Liver (tissue), 9 donors: ENCODE results near the gene EPN3. TPM values are rescaled to one million over a fixed set of nuclear protein-coding genes. Genes with fewer than 3 reads are reported as not detected.

Source experiments
- DNase-seq: peaks from one replicate; pipeline ENCODE4 v3.0.0-alpha.2; 2017; ENCODE audit warnings: low spot score
- H3K27ac ChIP-seq, 2 donors: one replicate each; pipeline ENCODE4 v1.7.0; 2013; ENCODE audit warnings: inconsistent platforms in 2 of 2, low read length in 2 of 2, control low read depth in 1 of 2, low read depth in 1 of 2, mild to moderate bottlenecking in 1 of 2
- H3K27me3 ChIP-seq, 4 donors: one replicate each; pipeline versions ENCODE4 v1.6.1 to v1.7.0; 2013; ENCODE audit warnings: low read length in 3 of 4, inconsistent platforms in 1 of 4, mild to moderate bottlenecking in 1 of 4, moderate library complexity in 1 of 4; ENCODE audit not compliant: control insufficient read depth in 4 of 4, insufficient read depth in 4 of 4
- H3K36me3 ChIP-seq, 4 donors: one replicate each; pipeline versions ENCODE4 v1.6.1 to v1.7.0; 2013; ENCODE audit warnings: low read length in 3 of 4, mild to moderate bottlenecking in 3 of 4, low read depth in 1 of 4, moderate library complexity in 1 of 4; ENCODE audit not compliant: control insufficient read depth in 4 of 4, insufficient read depth in 3 of 4
- H3K4me1 ChIP-seq, 4 donors: one replicate each; pipeline versions ENCODE4 v1.6.1 to v1.7.0; 2013; ENCODE audit warnings: low read length in 3 of 4, mild to moderate bottlenecking in 3 of 4, moderate library complexity in 1 of 4; ENCODE audit not compliant: control insufficient read depth in 4 of 4, insufficient read depth in 4 of 4
- H3K4me3 ChIP-seq, 3 donors: one replicate each; pipeline versions ENCODE4 v1.6.1 to v1.7.0; 2013; ENCODE audit warnings: low read length in 3 of 3, control low read depth in 1 of 3, low read depth in 1 of 3, mild to moderate bottlenecking in 1 of 3
- H3K9ac ChIP-seq, 2 donors: one replicate each; pipeline ENCODE4 v1.7.0; 2013; ENCODE audit warnings: low read length in 2 of 2, mild to moderate bottlenecking in 2 of 2, moderate library complexity in 2 of 2, control low read depth in 1 of 2, low read depth in 1 of 2
- H3K9me3 ChIP-seq, 4 donors: one replicate each; pipeline versions ENCODE4 v1.6.1 to v1.7.0; 2013; ENCODE audit warnings: low read length in 3 of 4; ENCODE audit not compliant: control insufficient read depth in 4 of 4
- ATF3 ChIP-seq: IDR thresholded peaks from 2 replicates; pipeline ENCODE4 v1.6.1; 2016; ENCODE audit warnings: antibody characterized with exemption
- CTCF ChIP-seq: fragments of 150-350 bp; IDR thresholded peaks from 2 replicates; pipeline ENCODE4 v1.5.1; 2017; ENCODE audit warnings: improper control_type of control experiment, low read depth, low read length; ENCODE audit not compliant: missing input control
- FOXA2 ChIP-seq: IDR thresholded peaks from 2 replicates; pipeline ENCODE4 v1.6.1; 2016; ENCODE audit warnings: antibody characterized with exemption
- GABPA ChIP-seq, 2 donors: IDR thresholded peaks in 1 of 2; conservative IDR thresholded peaks in 1 of 2; 2 replicates each; pipeline ENCODE4 v1.6.1; 2016; ENCODE audit warnings: antibody characterized with exemption in 2 of 2, mild to moderate bottlenecking in 1 of 2, moderate library complexity in 1 of 2
- HNF4A ChIP-seq, 2 donors: conservative IDR thresholded peaks; 2 replicates each; pipeline ENCODE4 v1.6.1; 2016; ENCODE audit warnings: antibody characterized with exemption in 2 of 2, mild to moderate bottlenecking in 2 of 2
- HNF4G ChIP-seq: IDR thresholded peaks from 2 replicates; pipeline ENCODE4 v1.6.1; 2016; ENCODE audit warnings: antibody characterized with exemption
- MAX ChIP-seq: IDR thresholded peaks from 2 replicates; pipeline ENCODE4 v1.6.1; 2016; ENCODE audit warnings: antibody characterized with exemption
- RAD21 ChIP-seq, 2 donors: IDR thresholded peaks; 2 replicates each; pipeline ENCODE4 v1.6.1; 2016; ENCODE audit warnings: antibody characterized with exemption in 2 of 2, mild to moderate bottlenecking in 2 of 2
- RXRA ChIP-seq, 2 donors: IDR thresholded peaks; 2 replicates each; pipeline ENCODE4 v1.6.1; 2017 to 2018; ENCODE audit warnings: antibody characterized with exemption in 2 of 2, mild to moderate bottlenecking in 1 of 2
- TAF1 ChIP-seq: conservative IDR thresholded peaks from 2 replicates; pipeline ENCODE4 v1.6.1; 2016; ENCODE audit warnings: antibody characterized with exemption, mild to moderate bottlenecking
- YY1 ChIP-seq: IDR thresholded peaks from 2 replicates; pipeline ENCODE4 v1.6.1; 2016; ENCODE audit warnings: antibody characterized with exemption, mild to moderate bottlenecking
- WGBS: extraction: QIAGEN DNeasy Blood & Tissue Kit; methylation state at CpG from one replicate; pipeline ENCODE4 v1.1.7; 2013; 5-methylcytosine and 5-hydroxymethylcytosine counted together
- polyA plus RNA-seq, 2 donors: library from polyadenylated mRNA; stranded (reverse) in 1 of 2; unstranded in 1 of 2; fragments of 200-250 nt in 1 of 2; fragments of >200 nt in 1 of 2; fragmentation: Nextera tagmentation in 1 of 2; extraction: Ambion mirVana in 1 of 2; gene quantifications; one replicate each; pipeline versions ENCODE4 v1.2.1 to v1.2.3, GENCODE V29; 2013 to 2015
- total RNA-seq, 2 donors: library from RNA; depleted of rRNA; stranded (reverse); fragments of >200 nt; gene quantifications; one replicate each; pipeline ENCODE4 v1.2.3, GENCODE V29; 2014
- donor health status: healthy.
- donor health status: healthy.
- donor health status: healthy.
- donor health status: healthy.
- donor health status: healthy.

The EPN3 gene
- total and polyA plus RNA-seq, 4 donors = 0.06 to 0.51 (median 0.33) TPM; not detected in 1

- no peak for TF ChIP-seq CTCF
- no peak for TF ChIP-seq FOXA2
- no peak for TF ChIP-seq TAF1
- TF ChIP-seq MAX = no peak
- TF ChIP-seq YY1 = no peak
- TF ChIP-seq ATF3 = no peak
Observed at GRCh38 chr17:50499270-50499669, 33.3 kb upstream of the EPN3 start (continued).

- no peaks in the 10 kb centered on the region for H3K36me3 ChIP-seq
- no peaks in the 10 kb centered on the region for H3K9me3 ChIP-seq
- no peaks in the 10 kb centered on the region for H3K27me3 ChIP-seq
- no peak overlapping the region for H3K4me3 ChIP-seq
- H3K9ac ChIP-seq = no peak overlapping the region
- no peak for DNase-seq
- WGBS = 97% methylated on average over 2 of the region's 2 CpGs
- no peak overlapping the region for H3K27ac ChIP-seq
- TF ChIP-seq HNF4A (conservative IDR thresholded peaks at IDR 0.05) (no peak), GABPA (IDR thresholded peaks at IDR 0.05 in 1 of 2, conservative IDR thresholded peaks at IDR 0.05 in 1 of 2) (no peak), HNF4G (no peak), ATF3 (no peak)
- no peaks in the 10 kb centered on the region for H3K4me1 ChIP-seq
Observed at GRCh38 chr17:50499721-50500120, 32.8 kb upstream of the EPN3 start.

GRCh38 chr17:50501054-50501453 is 31.5 kb upstream of the EPN3 start:
- Histone ChIP-seq H3K9me3 (no peaks in the 10 kb centered on the region), H3K36me3 (no peaks in the 10 kb centered on the region), H3K27me3 (no peaks in the 10 kb centered on the region), H3K9ac (no peak overlapping the region), H3K4me1 (no peaks in the 10 kb centered on the region), H3K4me3 (no peak overlapping the region), H3K27ac (no peak overlapping the region)
- TF ChIP-seq HNF4A (conservative IDR thresholded peaks at IDR 0.05) = peak in 1 of 2 donors; percentile 29
- TF ChIP-seq RXRA (IDR thresholded peaks at IDR 0.05) = peak in 1 of 2 donors; percentile 18
- no peak for TF ChIP-seq HNF4G
- TF ChIP-seq CTCF = peak; percentile 37
- TF ChIP-seq YY1 = no peak
- peak; percentile 29 to 52 for TF ChIP-seq RAD21 (IDR thresholded peaks at IDR 0.05)
- 33% methylated on average over 5 of the region's 5 CpGs for WGBS
- no peak for DNase-seq
